HepG2 (cell line): ENCODE measurements around the gene PHF13. TPM values are rescaled to one million over a fixed set of nuclear protein-coding genes. Genes with fewer than 3 reads are reported as not detected.

Experiments
- ATAC-seq: fragments of 200-7000 bp; cut with Tn5 transposase; 3 replicates; pipeline ENCODE4 v1.9.1; 2020; ENCODE audit warnings: mild to moderate bottlenecking, moderate library complexity
- BruUV-seq: library from RNA; stranded (reverse); fragments of 400-500 nt; replicated peaks from 2 replicates; lab custom pipeline; 2021; lab: Mats Ljungman, UMichigan
- CTCF ChIA-PET: fragments of 300-600 bp; formaldehyde crosslinking; extraction: SDS; loops from one replicate; lab custom pipeline; 2021; ENCODE audit warnings: low total read pairs, inconsistent platforms, low intra/inter-chr PET ratio; lab: Yijun Ruan, JAX
- POLR2A ChIA-PET: fragments of 350-600 bp; sonication (Branson Sonifier 250); formaldehyde crosslinking; loops from one replicate; lab custom pipeline; 2020; ENCODE audit warnings: antibody characterized with exemption, inconsistent platforms; lab: Yijun Ruan, JAX
- DNase-seq: peaks from one replicate; pipeline ENCODE4 v3.0.0-alpha.2; 2015; ENCODE audit warnings: low spot score
- FAIRE-seq: peaks from 3 replicates; lab custom pipeline; 2011; peaks lifted over from hg19 to GRCh38; lab: Jason Lieb, UNC
- H2AFZ ChIP-seq: one replicate; pipeline ENCODE4 v1.6.1; 2011; ENCODE audit warnings: low read length, inconsistent platforms
- H3K27ac ChIP-seq: fragments of 300-600 bp; 3 replicates; pipeline ENCODE4 v1.8.0; 2011; ENCODE audit warnings: mixed run types, mild to moderate bottlenecking, mixed read lengths, low read length, inconsistent platforms; ENCODE audit not compliant: insufficient read depth; ENCODE audit errors: extremely low read length
- H3K27me3 ChIP-seq, 2 experiments: fragments of 200-600 bp in 1 of 2; 2 replicates in 1 of 2; 3 replicates in 1 of 2; pipeline versions ENCODE4 v1.6.0 to v1.8.0; 2011; ENCODE audit warnings: low read length in 2 of 2, mild to moderate bottlenecking in 2 of 2, moderate library complexity in 2 of 2, inconsistent platforms in 1 of 2; ENCODE audit not compliant: insufficient read depth in 2 of 2, control insufficient read depth in 1 of 2
- H3K36me3 ChIP-seq, 2 experiments: fragments of 200-600 bp in 1 of 2; replicated peaks in 1 of 2; 2 replicates in 1 of 2; 3 replicates in 1 of 2; pipeline versions ENCODE4 v1.5.1 to v1.8.0; 2011; ENCODE audit warnings: low read length in 2 of 2, inconsistent platforms in 1 of 2; ENCODE audit not compliant: insufficient read depth in 2 of 2, control insufficient read depth in 1 of 2
- H3K4me1 ChIP-seq: 2 replicates; pipeline ENCODE4 v1.5.1; 2012; ENCODE audit warnings: low read length, inconsistent platforms; ENCODE audit not compliant: insufficient read depth
- H3K4me2 ChIP-seq: 2 replicates; pipeline ENCODE4 v1.6.0; 2011; ENCODE audit warnings: low read depth, low read length, inconsistent platforms
- H3K4me3 ChIP-seq, 3 experiments: fragments of 200-600 bp in 1 of 3; sonication (generic), shearing (Covaris generic) in 1 of 3; replicated peaks in 1 of 3; 2 replicates each; pipeline ENCODE4 v1.5.1; 2011 to 2016; ENCODE audit warnings: low read length in 3 of 3, inconsistent platforms in 2 of 3, low read depth in 2 of 3, mild to moderate bottlenecking in 2 of 3, control low read depth in 1 of 3, mixed read lengths in 1 of 3; ENCODE audit not compliant: insufficient read depth in 1 of 3
- H3K79me2 ChIP-seq: one replicate; pipeline ENCODE4 v1.6.1; 2011; ENCODE audit warnings: low read length, inconsistent platforms; ENCODE audit not compliant: insufficient read depth
- H3K9ac ChIP-seq: 2 replicates; pipeline ENCODE4 v1.6.0; 2011; ENCODE audit warnings: mild to moderate bottlenecking, low read depth, low read length, inconsistent platforms; ENCODE audit not compliant: insufficient read depth
- H3K9me3 ChIP-seq: 2 replicates; pipeline ENCODE4 v1.5.1; 2012; ENCODE audit warnings: mild to moderate bottlenecking, low read length
- H4K20me1 ChIP-seq: 2 replicates; pipeline ENCODE4 v1.6.0; 2011; ENCODE audit warnings: inconsistent platforms, mild to moderate bottlenecking, low read length, moderate library complexity; ENCODE audit not compliant: insufficient read depth
- DMAP1 ChIP-seq: IDR thresholded peaks from 2 replicates; pipeline ENCODE4 v1.6.1; 2016
- DRAP1 ChIP-seq: IDR thresholded peaks from 2 replicates; pipeline ENCODE4 v1.6.1; 2016; ENCODE audit warnings: missing genetic modification reagents, missing compliant biosample characterization
- KDM4B ChIP-seq: sonication (generic); formaldehyde crosslinking; IDR thresholded peaks from 2 replicates; pipeline ENCODE4 v1.4.0; 2020; ENCODE audit warnings: missing genetic modification reagents
- MBNL3 ChIP-seq: fragments of 250-450 bp; sonication (Bioruptor Pico); conservative IDR thresholded peaks from 2 replicates; pipeline ENCODE4 v1.8.0; 2022; ENCODE audit warnings: mild to moderate bottlenecking, inconsistent platforms
- NR2C2 ChIP-seq: sonication (generic); formaldehyde crosslinking; IDR thresholded peaks from 2 replicates; pipeline ENCODE4 v1.4.0; 2020; ENCODE audit warnings: missing genetic modification reagents, mild to moderate bottlenecking, moderate library complexity, borderline replicate concordance
- ZBTB42 ChIP-seq: sonication (generic); formaldehyde crosslinking; IDR thresholded peaks from 2 replicates; pipeline ENCODE4 v1.5.0; 2020; ENCODE audit warnings: mild to moderate bottlenecking, missing genetic modification reagents
- ZNF205 ChIP-seq: IDR thresholded peaks from 2 replicates; pipeline ENCODE4 v1.6.1; 2018; ENCODE audit warnings: missing biosample characterization, missing genetic modification reagents
- ZNF468 ChIP-seq: sonication (generic); formaldehyde crosslinking; IDR thresholded peaks from 2 replicates; pipeline ENCODE4 v1.8.0; 2022; ENCODE audit warnings: mild to moderate bottlenecking, moderate library complexity, missing genetic modification reagents
- ZNF619 ChIP-seq: sonication (generic); formaldehyde crosslinking; IDR thresholded peaks from 2 replicates; pipeline ENCODE4 v1.4.0; 2020; ENCODE audit warnings: mild to moderate bottlenecking, missing genetic modification reagents
- ZNF788 ChIP-seq: sonication (generic); formaldehyde crosslinking; IDR thresholded peaks from 2 replicates; pipeline ENCODE4 v1.5.0; 2020; ENCODE audit warnings: mild to moderate bottlenecking, missing genetic modification reagents, borderline replicate concordance
- WGBS: methylation state at CpG from one replicate; pipeline ENCODE4 v1.1.6; 2017; ENCODE audit warnings: low lambda C conversion rate; 5-methylcytosine and 5-hydroxymethylcytosine counted together
- in situ Hi-C: cut with HindIII; loops from 2 replicates; pipeline ENCODE4 v1.10.0; 2017; ENCODE audit warnings: low pct_unique_long_range_greater_than_20kb; ENCODE audit not compliant: extremely low pct_ligation_motif_present
- intact Hi-C: fragments of 100-400 bp; cut with micrococcal nuclease; formaldehyde crosslinking; loops from one replicate; pipeline ENCODE4 v1.10.0; 2022; ENCODE audit not compliant: unreplicated experiment
- polyA plus RNA-seq, 8 experiments: library from polyadenylated mRNA; depleted of rRNA in 3 of 8; stranded (reverse) in 7 of 8; unstranded in 1 of 8; fragments of >200 nt; fragmentation: Illumina TruSeq in 4 of 8; extraction: Trizol in 4 of 8; gene quantifications; 2 replicates each; pipeline versions ENCODE4 v1.2.1 to v1.2.3, GENCODE V29; 2011 to 2016; ENCODE audit warnings: low read depth in 4 of 8, missing spikeins in 1 of 8, mixed read lengths in 1 of 8; ENCODE audit not compliant: insufficient read depth in 1 of 8
- total RNA-seq, 5 experiments: library from RNA; depleted of rRNA; stranded (reverse); fragments of >200 nt; fragmentation: Illumina TruSeq; extraction: Trizol; gene quantifications; 2 replicates each; pipeline ENCODE4 v1.2.3, GENCODE V29; 2016; ENCODE audit warnings: low read depth in 1 of 5
- TF ChIP-seq, protein P1 (sequence below): sonication (generic); formaldehyde crosslinking; IDR thresholded peaks from 2 replicates; pipeline ENCODE4 v1.5.1; 2020; ENCODE audit warnings: missing genetic modification reagents, mild to moderate bottlenecking, borderline replicate concordance
- TF ChIP-seq, protein P2 (sequence below): sonication (generic); formaldehyde crosslinking; IDR thresholded peaks from 2 replicates; pipeline ENCODE4 v1.8.1; 2023; ENCODE audit warnings: mild to moderate bottlenecking, moderate library complexity, missing genetic modification reagents

The PHF13 gene
- total and polyA plus RNA-seq, 2 of the 13 experiments (the other 11 are each of a cell fraction or from before 2014, with no cell fraction given) = 4.7 to 7.4 TPM

- H3K27ac ChIP-seq = no peak overlapping the region
- no TSS peak for BruUV-seq
- TF ChIP-seq ZNF468 (CRISPR knock-in tag) (no peak), ZNF788 (CRISPR knock-in tag) (no peak), NR2C2 (CRISPR knock-in tag) (no peak), DMAP1 (CRISPR knock-in tag) (no peak), ZBTB42 (CRISPR knock-in tag) (no peak), ZNF205 (no peak), ZNF619 (no peak), MBNL3 (CRISPR knock-in tag) (no peak), DRAP1 (no peak), KDM4B (CRISPR knock-in tag) (no peak)
- TF ChIP-seq, protein P1, sequence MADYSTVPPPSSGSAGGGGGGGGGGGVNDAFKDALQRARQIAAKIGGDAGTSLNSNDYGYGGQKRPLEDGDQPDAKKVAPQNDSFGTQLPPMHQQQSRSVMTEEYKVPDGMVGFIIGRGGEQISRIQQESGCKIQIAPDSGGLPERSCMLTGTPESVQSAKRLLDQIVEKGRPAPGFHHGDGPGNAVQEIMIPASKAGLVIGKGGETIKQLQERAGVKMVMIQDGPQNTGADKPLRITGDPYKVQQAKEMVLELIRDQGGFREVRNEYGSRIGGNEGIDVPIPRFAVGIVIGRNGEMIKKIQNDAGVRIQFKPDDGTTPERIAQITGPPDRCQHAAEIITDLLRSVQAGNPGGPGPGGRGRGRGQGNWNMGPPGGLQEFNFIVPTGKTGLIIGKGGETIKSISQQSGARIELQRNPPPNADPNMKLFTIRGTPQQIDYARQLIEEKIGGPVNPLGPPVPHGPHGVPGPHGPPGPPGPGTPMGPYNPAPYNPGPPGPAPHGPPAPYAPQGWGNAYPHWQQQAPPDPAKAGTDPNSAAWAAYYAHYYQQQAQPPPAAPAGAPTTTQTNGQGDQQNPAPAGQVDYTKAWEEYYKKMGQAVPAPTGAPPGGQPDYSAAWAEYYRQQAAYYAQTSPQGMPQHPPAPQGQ (CRISPR knock-in tag) = no peak
- TF ChIP-seq, protein P2, sequence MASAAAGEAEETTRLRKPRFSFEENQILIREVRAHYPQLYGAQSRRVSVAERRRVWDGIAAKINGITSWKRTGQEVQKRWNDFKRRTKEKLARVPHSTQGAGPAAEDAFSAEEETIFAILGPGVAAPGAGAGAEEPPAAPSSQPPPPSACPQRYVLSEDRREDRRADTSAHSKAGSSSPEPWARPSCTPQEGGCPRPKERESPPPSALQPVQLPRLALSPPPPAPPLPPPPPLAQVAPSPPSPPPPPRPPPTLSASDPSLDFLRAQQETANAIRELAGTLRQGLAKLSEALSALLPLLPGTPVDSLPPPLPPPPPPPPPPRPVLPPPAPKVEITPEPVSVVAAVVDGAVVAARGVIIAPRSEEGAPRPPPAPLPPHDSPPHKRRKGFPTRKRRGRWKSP (CRISPR knock-in tag) = no peak
- TF ChIP-seq, all 625 proteins: peak for 0
- POLR2A ChIA-PET = no interaction called here
- ATAC-seq (no peak), FAIRE-seq (no peak), DNase-seq (no peak)
- Histone ChIP-seq H4K20me1 (no peaks in the 10 kb centered on the region), H3K36me3 (peaks cover 11 to 35% of the 10 kb centered on the region in 2 experiments), H2AFZ (no peak overlapping the region), H3K79me2 (no peaks in the 10 kb centered on the region), H3K27me3 (no peaks in the 10 kb centered on the region; a peak in 1 of 5 replicates), H3K4me3 (no peak overlapping the region), H3K9ac (no peak overlapping the region), H3K4me1 (no peaks in the 10 kb centered on the region), H3K9me3 (no peaks in the 10 kb centered on the region), H3K4me2 (no peak overlapping the region)
- CTCF ChIA-PET = no interaction called here
- 97% methylated on average over 15 of the region's 17 CpGs for WGBS
- in situ Hi-C loops (no loop called here), intact Hi-C loops (no loop called here)
Observed at GRCh38 chr1:6651909-6652308, 38.4 kb downstream of the PHF13 start.
